Left cardiac atrium (tissue), 4 donors: ENCODE data around the gene SLC49A3. TPM values are rescaled to one million over a fixed set of nuclear protein-coding genes. Genes with fewer than 3 reads are reported as not detected.

ENCODE experiments used
- ATAC-seq, 2 donors: fragments of 200-7000 bp; cut with Tn5 transposase; one replicate each; pipeline ENCODE4 v1.9.1; 2020; ENCODE audit warnings: mild to moderate bottlenecking in 2 of 2, moderate library complexity in 2 of 2
- DNase-seq: peaks from one replicate; pipeline ENCODE4 v3.0.0-alpha.2; 2020
- intact Hi-C, 2 donors: fragments of 100-400 bp; cut with DNase I; formaldehyde crosslinking; loops; one replicate each; pipeline versions ENCODE4 v1.14.1 to v1.15.1; 2022 to 2023
- total RNA-seq, 2 donors: library from RNA; stranded (reverse); fragmentation: NEBNext Ultra II Directional; extraction: Animal tissue kit (Norgen Biotek cat#: 25700); gene quantifications; one replicate each; pipeline ENCODE4 v1.2.1, GENCODE V29; 2021
- donor health status: DM: no; HTN: yes; CAD: no.
- donor health status: DM: no; HTN: yes; CAD: no; lungs with severe emphysema.
- donor health status: DM: yes; HTN: yes; CAD: no.
- donor health status: Dilated cardiomyopathy.

Gene SLC49A3
- total RNA-seq, 2 donors from 2014 or later, result 14.0 to 17.2 TPM

DNA sequence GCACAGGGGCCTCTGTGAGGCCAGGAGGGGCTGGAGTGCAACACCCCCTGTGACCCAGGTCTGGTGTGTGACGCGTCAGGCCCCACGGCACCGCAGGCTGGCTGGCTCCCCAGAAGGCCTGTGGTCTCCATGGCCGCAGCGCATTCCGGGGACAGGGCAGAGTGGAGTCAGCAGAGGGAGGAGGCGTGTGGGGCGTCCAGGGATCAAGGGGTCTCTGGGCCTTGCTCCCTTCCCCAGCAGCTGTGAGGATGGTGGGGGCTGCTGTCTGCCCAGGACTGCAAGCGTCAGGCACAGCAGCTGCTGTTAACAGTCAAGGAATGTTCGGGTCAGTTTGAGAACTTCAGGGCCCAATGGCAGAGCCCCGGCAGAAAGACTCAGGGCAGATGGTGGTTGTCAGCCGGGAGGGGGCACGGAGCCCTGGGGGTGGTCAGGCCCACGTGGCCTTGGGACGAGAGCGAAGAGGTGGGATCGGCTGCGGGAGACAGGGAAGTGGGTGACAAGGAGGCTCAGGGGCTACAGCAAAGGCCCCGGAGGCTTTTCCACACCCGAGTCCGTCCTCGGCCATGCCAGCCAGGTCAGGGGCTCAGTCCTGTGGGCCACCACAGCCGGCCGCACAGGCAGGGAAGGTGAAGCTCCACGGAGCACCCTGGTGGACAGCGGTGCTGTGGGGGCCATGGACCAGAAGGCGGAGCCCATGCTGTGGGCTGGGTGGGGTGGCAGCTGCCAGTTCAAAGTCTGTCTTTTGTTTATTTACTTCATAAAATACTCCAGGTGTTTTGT is 35.0 kb upstream of the SLC49A3 start:
- intact Hi-C loops, result no loop called here
- peak in 1 of 2 donors; percentile 32 for ATAC-seq
- DNase-seq, result no peak

GRCh38 chr4:722851-723360 is 34.0 kb upstream of the SLC49A3 start:
- DNase-seq, result no peak
- intact Hi-C loops, result no loop called here

GRCh38 chr4:722169-722725 is 33.3 kb upstream of the SLC49A3 start:
- intact Hi-C loops, result no loop called here
- DNase-seq, result no peak
- no peak for ATAC-seq

More at GRCh38 chr4:722851-723360, 34.0 kb upstream of the SLC49A3 start:
- no peak for ATAC-seq

- ATAC-seq, result peak; percentile 42 to 56
- intact Hi-C loops, result no loop called here
- DNase-seq, result peak; percentile 55
These were observed 32.6 kb upstream of the SLC49A3 start for GRCh38 chr4:721261-722168.

- intact Hi-C loops, result no loop called here
- ATAC-seq, result no peak
- no peak for DNase-seq
These were observed 31.3 kb upstream of the SLC49A3 start for GRCh38 chr4:720111-720860.

GRCh38 chr4:718460-718859 is 29.5 kb upstream of the SLC49A3 start:
- intact Hi-C loops, result loop anchor here in 1 of 2 donors (10.0 kb wide), 1 partner anchor 46 kb away; no protein-coding TSS in a partner anchor
- DNase-seq (no peak), ATAC-seq (no peak)

DNA sequence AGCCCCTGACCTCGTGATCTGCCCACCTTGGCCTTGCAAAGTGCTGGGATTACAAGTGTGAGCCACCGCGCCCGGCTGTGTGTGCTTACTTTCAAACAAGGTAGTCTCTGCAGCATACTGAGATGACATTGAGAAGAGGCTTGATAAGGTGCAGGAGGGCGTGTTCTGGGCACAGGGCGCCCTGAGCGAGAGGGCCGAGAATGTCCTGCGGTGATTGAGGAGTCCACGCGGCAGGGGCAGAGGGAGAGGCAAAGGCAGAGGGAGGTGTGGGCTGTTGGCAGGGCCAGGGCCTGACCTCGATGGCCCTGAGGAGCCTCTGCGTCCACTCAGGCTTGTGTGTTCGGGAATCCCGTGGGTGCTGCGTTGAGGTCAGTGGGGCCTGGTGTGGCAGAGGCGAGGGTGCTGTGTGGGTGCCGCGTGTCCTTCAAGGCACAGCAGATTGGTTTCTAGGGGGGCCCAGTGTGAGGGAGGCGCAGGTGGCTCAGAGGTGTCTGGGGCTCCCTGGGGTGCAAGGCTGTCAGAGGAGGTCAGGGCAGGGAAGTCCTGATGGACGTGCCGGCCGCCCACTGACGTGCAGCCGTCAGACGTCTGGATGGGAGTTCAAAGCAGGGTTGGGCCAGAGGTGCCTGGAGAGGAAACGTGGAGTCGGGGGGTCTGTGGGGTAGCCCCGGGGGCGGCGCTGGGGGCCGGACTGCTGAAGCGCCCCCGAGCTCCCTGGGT is 28.8 kb upstream of the SLC49A3 start:
- no peak for ATAC-seq
- intact Hi-C loops, result loop anchor here in 1 of 2 donors (10.0 kb wide), 1 partner anchor 47 kb away; no protein-coding TSS in a partner anchor
- no peak for DNase-seq

- DNase-seq (no peak), ATAC-seq (no peak)
- intact Hi-C loops, result loop anchor here in 1 of 2 donors (10.0 kb wide), 1 partner anchor 51 kb away; no protein-coding TSS in a partner anchor
These were observed 25.1 kb upstream of the SLC49A3 start for GRCh38 chr4:714087-714486.

DNA sequence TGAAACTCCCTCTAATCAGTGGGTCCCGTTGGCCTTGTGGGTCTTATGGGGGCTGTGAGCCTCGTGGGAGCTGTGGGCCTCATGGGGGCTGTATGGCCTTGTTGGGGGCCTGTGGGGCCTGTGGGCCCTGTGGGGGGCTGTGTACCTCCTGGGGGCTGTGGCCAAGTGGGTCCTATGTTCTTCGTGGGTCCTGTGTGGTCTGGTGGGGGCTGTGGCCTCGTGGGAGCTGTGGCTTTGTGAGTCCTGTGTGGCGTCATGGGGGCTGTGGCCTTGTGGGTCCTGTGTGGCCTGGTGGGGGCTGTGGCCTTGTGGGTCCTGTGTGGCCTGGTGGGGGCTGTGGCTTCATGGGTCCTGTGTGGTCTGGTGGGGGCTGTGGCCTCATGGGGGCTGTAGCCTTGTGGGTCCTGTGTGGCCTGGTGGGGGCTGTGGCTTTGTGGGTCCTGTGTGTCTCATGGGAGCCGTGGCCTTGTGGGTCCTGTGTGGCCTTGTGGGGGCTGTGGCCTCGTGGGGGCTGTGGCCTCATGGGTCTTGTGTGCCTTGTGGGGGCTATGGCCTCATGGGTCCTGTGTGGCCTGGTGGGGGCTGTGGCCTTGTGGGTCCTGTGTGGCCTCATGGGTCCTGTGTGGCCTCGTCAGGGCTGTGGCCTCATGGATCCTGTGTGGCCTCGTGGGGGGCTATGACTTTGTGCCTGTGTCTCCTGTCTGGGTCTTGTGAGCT is 24.1 kb upstream of the SLC49A3 start:
- no peak for ATAC-seq
- intact Hi-C loops, result loop anchor here in 1 of 2 donors (10.0 kb wide), 1 partner anchor 52 kb away; no protein-coding TSS in a partner anchor
- no peak for DNase-seq

DNA sequence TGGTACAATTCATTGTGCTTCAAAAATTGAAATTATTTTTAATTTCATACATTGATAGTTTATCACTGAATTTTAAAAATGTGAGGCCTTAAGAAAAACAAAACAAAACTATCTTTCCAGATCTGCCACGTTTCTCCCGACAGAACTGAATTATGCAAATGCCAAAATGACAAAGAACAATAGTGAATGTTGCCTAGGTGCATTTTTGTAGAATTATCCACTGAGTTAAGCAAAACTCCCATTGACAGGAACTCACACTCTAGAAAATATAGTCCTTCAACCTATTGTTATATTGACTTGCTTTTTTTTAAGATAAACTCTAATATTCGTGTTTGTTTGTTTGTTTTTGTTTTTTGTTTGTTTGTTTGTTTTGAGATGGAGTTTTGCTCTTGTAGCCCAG is 23.1 kb upstream of the SLC49A3 start:
- ATAC-seq (no peak), DNase-seq (no peak)
- intact Hi-C loops, result loop anchor here in 1 of 2 donors (10.0 kb wide), 1 partner anchor 53 kb away; no protein-coding TSS in a partner anchor

DNA sequence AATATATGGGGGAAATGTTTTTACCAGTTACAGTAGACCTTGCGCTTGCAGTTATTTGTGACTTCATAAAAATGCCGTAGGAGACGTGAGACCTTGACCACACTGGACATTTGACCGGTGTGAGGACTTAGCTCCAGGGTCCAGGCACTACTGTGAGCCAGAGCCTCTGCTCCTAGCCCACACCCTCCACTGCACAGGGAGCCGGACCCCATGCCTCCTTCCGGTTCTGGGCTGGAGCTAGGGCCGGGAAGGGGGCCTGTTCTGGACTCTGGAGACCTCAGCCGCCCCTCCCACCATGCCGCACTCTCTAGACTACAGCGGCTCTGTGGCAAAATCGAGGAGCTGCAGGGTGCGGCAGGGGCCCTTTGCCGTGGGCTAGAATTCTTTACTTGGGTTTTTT is 22.0 kb upstream of the SLC49A3 start:
- DNase-seq (no peak), ATAC-seq (no peak)
- intact Hi-C loops, result loop anchor here in 1 of 2 donors (10.0 kb wide), 1 partner anchor 54 kb away; no protein-coding TSS in a partner anchor

DNA sequence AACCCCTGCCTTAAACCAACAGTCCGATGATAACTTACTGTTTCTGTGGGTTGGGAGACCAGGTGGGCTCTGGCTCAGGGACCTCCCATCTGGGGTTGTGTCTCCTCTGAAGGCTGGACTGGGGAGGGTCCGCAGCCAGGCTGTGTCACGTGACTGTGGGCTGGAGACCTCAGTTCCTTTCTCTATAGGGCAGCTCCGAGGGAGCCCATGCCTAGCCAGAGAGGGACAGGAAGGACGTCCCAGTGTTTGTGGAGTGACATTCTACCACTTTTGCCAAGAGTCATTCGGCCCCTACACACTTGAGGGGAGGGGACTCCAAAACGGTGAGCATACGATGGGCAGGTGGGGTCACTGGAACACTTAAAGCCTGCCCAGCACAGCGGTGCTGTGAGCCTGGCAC is 21.2 kb upstream of the SLC49A3 start:
- intact Hi-C loops, result loop anchor here in 1 of 2 donors (10.0 kb wide), 1 partner anchor 55 kb away; no protein-coding TSS in a partner anchor
- no peak for DNase-seq
- ATAC-seq, result no peak

- DNase-seq (no peak), ATAC-seq (no peak)
- intact Hi-C loops, result no loop called here
These were observed 20.4 kb upstream of the SLC49A3 start for GRCh38 chr4:709348-709747.

DNA sequence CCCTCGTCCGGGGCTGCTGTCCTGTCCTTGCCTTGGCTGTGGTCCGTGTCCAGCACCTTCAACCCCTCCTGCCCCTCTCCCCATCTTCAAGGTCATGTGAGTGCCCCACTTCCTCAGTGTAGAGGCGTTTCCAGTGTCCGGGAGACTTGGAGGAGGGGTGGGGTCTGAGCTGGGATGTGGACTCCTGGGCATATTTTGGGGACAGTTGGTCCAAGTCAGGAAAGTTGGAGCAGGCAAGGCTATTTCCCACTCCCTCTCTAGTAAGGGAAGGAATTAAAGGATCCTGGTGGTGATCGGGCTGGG is 19.6 kb upstream of the SLC49A3 start:
- ATAC-seq (no peak), DNase-seq (no peak)
- intact Hi-C loops, result no loop called here

DNA sequence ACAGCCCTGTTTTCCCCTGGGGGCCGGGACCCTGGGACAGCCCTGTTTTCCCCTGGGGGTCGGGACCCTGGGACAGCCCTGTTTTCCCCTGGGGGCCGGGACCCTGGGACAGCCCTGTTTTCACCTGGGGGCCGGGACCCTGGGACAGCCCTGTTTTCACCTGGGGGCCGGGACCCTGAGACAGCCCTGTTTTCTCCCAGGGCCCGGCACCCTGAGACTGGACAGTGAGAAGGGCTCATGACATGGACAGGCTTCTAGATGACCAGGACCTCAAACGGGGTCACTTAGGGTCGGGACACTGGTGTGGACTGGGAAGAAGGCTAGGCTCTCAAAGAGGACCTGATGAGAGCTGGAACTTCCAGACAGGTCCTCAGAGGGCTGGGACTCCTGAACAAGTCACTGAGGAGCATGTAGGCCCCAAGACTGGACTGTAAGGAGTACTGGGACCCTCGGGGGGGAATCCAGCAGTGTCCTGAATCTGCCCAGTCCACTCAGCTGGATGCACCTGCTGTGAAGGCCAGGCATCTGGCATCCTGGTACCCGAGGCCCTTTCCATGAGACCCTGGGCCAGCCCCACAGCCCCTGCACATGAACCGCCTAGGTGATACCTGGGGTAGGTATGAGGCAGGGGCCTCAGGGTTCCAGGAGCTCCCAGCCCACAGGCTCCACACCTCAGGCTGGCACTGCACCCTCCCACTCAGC is 19.1 kb upstream of the SLC49A3 start:
- intact Hi-C loops, result no loop called here

GRCh38 chr4:706834-707598 is 18.1 kb upstream of the SLC49A3 start:
- intact Hi-C loops, result no loop called here
- DNase-seq (no peak), ATAC-seq (no peak)

More for the DNA sequence above, 19.1 kb upstream of the SLC49A3 start:
- no peak for DNase-seq
- ATAC-seq, result no peak
